Parathyroid adenoma (tissue), 2 donors: ENCODE measurements around the gene FILIP1.
A peak's percentile ranks its signal among the peaks of the same experiment; 100 is the strongest.

Source experiments
- H2AFZ ChIP-seq: fragments of 300-600 bp; sonication (generic); one replicate; pipeline ENCODE4 v1.7.0; 2017; ENCODE audit warnings: antibody characterized with exemption, mild to moderate bottlenecking
- H3K27ac ChIP-seq: fragments of 300-600 bp; sonication (generic); one replicate; pipeline ENCODE4 v1.7.0; 2017
- H3K27me3 ChIP-seq: fragments of 300-600 bp; sonication (generic); one replicate; pipeline ENCODE4 v1.7.0; 2017; ENCODE audit warnings: low read length; ENCODE audit not compliant: control insufficient read depth, insufficient read depth
- H3K36me3 ChIP-seq: fragments of 300-600 bp; sonication (generic); one replicate; pipeline ENCODE4 v1.7.0; 2017; ENCODE audit warnings: low read length; ENCODE audit not compliant: control insufficient read depth, insufficient read depth
- H3K4me1 ChIP-seq: fragments of 300-600 bp; sonication (generic); one replicate; pipeline ENCODE4 v1.7.0; 2017; ENCODE audit warnings: control low read depth
- H3K4me2 ChIP-seq: fragments of 300-600 bp; sonication (generic); one replicate; pipeline ENCODE4 v1.7.0; 2017; ENCODE audit warnings: low read length
- H3K4me3 ChIP-seq: fragments of 300-600 bp; sonication (generic); one replicate; pipeline ENCODE4 v1.7.0; 2017; ENCODE audit warnings: low read depth, low read length
- H3K79me2 ChIP-seq: fragments of 300-600 bp; sonication (generic); one replicate; pipeline ENCODE4 v1.7.0; 2017; ENCODE audit warnings: control low read depth
- H3K9ac ChIP-seq: fragments of 300-600 bp; sonication (generic); one replicate; pipeline ENCODE4 v1.7.0; 2017; ENCODE audit warnings: mild to moderate bottlenecking
- H3K9me3 ChIP-seq: fragments of 300-600 bp; sonication (generic); one replicate; pipeline ENCODE4 v1.7.0; 2017; ENCODE audit warnings: low read length; ENCODE audit not compliant: control insufficient read depth
- CTCF ChIP-seq: fragments of 300-600 bp; sonication (generic); IDR thresholded peaks from one replicate; pipeline ENCODE4 v1.7.0; 2017; ENCODE audit warnings: antibody characterized with exemption, mild to moderate bottlenecking
- donor health status: primary hyperparathyroidism.

The FILIP1 gene

GRCh38 chr6:75349262-75349984 lies 144.2 kb downstream of the FILIP1 start:
- Histone ChIP-seq H3K4me2 (peak overlapping the region; percentile 66), H3K9ac (no peak overlapping the region), H2AFZ (peak overlapping the region; percentile 23), H3K4me3 (peak overlapping the region; percentile 34), H3K9me3 (no peaks in the 10 kb centered on the region), H3K4me1 (peaks cover 4% of the 10 kb centered on the region), H3K79me2 (no peaks in the 10 kb centered on the region), H3K27me3 (no peaks in the 10 kb centered on the region), H3K36me3 (no peaks in the 10 kb centered on the region), H3K27ac (no peak overlapping the region)
- no peak for TF ChIP-seq CTCF

GRCh38 chr6:75348882-75349261 lies 144.7 kb downstream of the FILIP1 start:
- H3K4me1 ChIP-seq: peaks cover 4% of the 10 kb centered on the region
- H3K27me3 ChIP-seq: no peaks in the 10 kb centered on the region
- H2AFZ ChIP-seq: no peak overlapping the region
- no peak overlapping the region for H3K9ac ChIP-seq
- H3K27ac ChIP-seq: no peak overlapping the region
- H3K4me3 ChIP-seq: no peak overlapping the region
- peak overlapping the region; percentile 66 for H3K4me2 ChIP-seq
- TF ChIP-seq CTCF: no peak
- no peaks in the 10 kb centered on the region for H3K9me3 ChIP-seq
- no peaks in the 10 kb centered on the region for H3K36me3 ChIP-seq
- H3K79me2 ChIP-seq: no peaks in the 10 kb centered on the region

- Histone ChIP-seq H3K27ac (no peak overlapping the region), H3K9ac (no peak overlapping the region)
Observed at GRCh38 chr6:75347898-75348610, 145.5 kb downstream of the FILIP1 start.

GRCh38 chr6:75345413-75345812 lies 148.2 kb downstream of the FILIP1 start:
- Histone ChIP-seq H3K4me3 (no peak overlapping the region), H3K79me2 (no peaks in the 10 kb centered on the region), H3K27me3 (no peaks in the 10 kb centered on the region), H3K36me3 (no peaks in the 10 kb centered on the region), H2AFZ (no peak overlapping the region), H3K27ac (no peak overlapping the region), H3K9ac (no peak overlapping the region), H3K9me3 (no peaks in the 10 kb centered on the region), H3K4me1 (peaks cover 4% of the 10 kb centered on the region), H3K4me2 (no peak overlapping the region)
- TF ChIP-seq CTCF: no peak

More at GRCh38 chr6:75347898-75348610, 145.5 kb downstream of the FILIP1 start:
- no peaks in the 10 kb centered on the region for H3K9me3 ChIP-seq
- H3K27me3 ChIP-seq: no peaks in the 10 kb centered on the region
- no peak overlapping the region for H3K4me3 ChIP-seq
- peaks cover 4% of the 10 kb centered on the region for H3K4me1 ChIP-seq
- TF ChIP-seq CTCF: no peak
- H3K79me2 ChIP-seq: no peaks in the 10 kb centered on the region
- H2AFZ ChIP-seq: no peak overlapping the region
- peak overlapping the region; percentile 31 for H3K4me2 ChIP-seq
- H3K36me3 ChIP-seq: no peaks in the 10 kb centered on the region
